ENCODE data around the gene SEPTIN5.
A peak's percentile ranks its signal among the peaks of the same experiment; 100 is the strongest.
"Not testable (repeated sequence)": the region's sequence is repeated elsewhere in the genome, so short reads cannot be mapped to it uniquely, and the experiment has no call there.

The SEPTIN5 gene

GRCh38 chr22:19721330-19722177 lies 7.3 kb downstream of the SEPTIN5 start:
- DNase-seq, result no peak

- no peak for DNase-seq
These were observed 8.1 kb downstream of the SEPTIN5 start for GRCh38 chr22:19722178-19722981.

- DNase-seq, result no peak
These were observed 8.6 kb downstream of the SEPTIN5 start for GRCh38 chr22:19722982-19723231.

GRCh38 chr22:19723232-19723982 lies 9.1 kb downstream of the SEPTIN5 start, which contains the start of gene GP1BB:
GP1BB (plus strand) TSS chr22:19723539; CDS start chr22:19723570, 31 bp downstream.
- DNase-seq, result no peak

GRCh38 chr22:19723983-19724827 lies 9.9 kb downstream of the SEPTIN5 start:
- no peak for DNase-seq

GRCh38 chr22:19724927-19725661 lies 10.8 kb downstream of the SEPTIN5 start:
- no peak for DNase-seq

- DNase-seq, result not testable (repeated sequence)
These were observed 11.9 kb downstream of the SEPTIN5 start for GRCh38 chr22:19726064-19726788.

GRCh38 chr22:19727310-19728150 lies 13.2 kb downstream of the SEPTIN5 start:
- DNase-seq, result no peak

GRCh38 chr22:19728271-19728670 lies 14.0 kb downstream of the SEPTIN5 start:
- no peak for DNase-seq

GRCh38 chr22:19728836-19729235 lies 14.5 kb downstream of the SEPTIN5 start:
- no peak for DNase-seq

GRCh38 chr22:19729507-19729906 lies 15.2 kb downstream of the SEPTIN5 start:
- no peak for DNase-seq

GRCh38 chr22:19730198-19730597 lies 15.9 kb downstream of the SEPTIN5 start:
- DNase-seq, result no peak

- DNase-seq, result peak; percentile 6
These were observed 16.5 kb downstream of the SEPTIN5 start for GRCh38 chr22:19730655-19731360.

- DNase-seq, result no peak
These were observed 17.2 kb downstream of the SEPTIN5 start for GRCh38 chr22:19731361-19732135.

- DNase-seq, result no peak
These were observed 18.3 kb downstream of the SEPTIN5 start for GRCh38 chr22:19732403-19733113.

- no peak for DNase-seq
These were observed 19.5 kb downstream of the SEPTIN5 start for GRCh38 chr22:19733755-19734154.

GRCh38 chr22:19734163-19734562 lies 19.9 kb downstream of the SEPTIN5 start:
- DNase-seq, result no peak

GRCh38 chr22:19734837-19735382 lies 20.6 kb downstream of the SEPTIN5 start:
- no peak for DNase-seq
